Activated T-helper 1 cell treated with Interleukin-2 at 50 U/mL for 16 hours (primary cell): ENCODE data around the gene SPTY2D1.

Experiments
- DNase-seq: peaks from one replicate; pipeline ENCODE4 v3.0.0-alpha.2; 2020; ENCODE audit warnings: low read depth

The SPTY2D1 gene

GRCh38 chr11:18564149-18564548 is 70.0 kb downstream of the SPTY2D1 start:
- no peak for DNase-seq

- no peak for DNase-seq
Measured at GRCh38 chr11:18563090-18563730, 70.9 kb downstream of the SPTY2D1 start.
